Adrenal gland (tissue), 5 donors: Measurements from ENCODE around the gene RFX8.

Experiments
- POLR2A ChIP-seq, 2 donors: fragments of 450-650 bp; IDR thresholded peaks; one replicate each; pipeline ENCODE4 v1.6.1; 2017; ENCODE audit warnings: antibody characterized with exemption in 2 of 2, mild to moderate bottlenecking in 2 of 2, moderate library complexity in 1 of 2
- TF ChIP-seq, protein P1 (sequence below), 6 experiments: fragments of 450-650 bp in 4 of 6; fragments of 200-600 bp in 2 of 6; sonication (generic) in 1 of 6; IDR thresholded peaks; 1 replicate in 5 of 6; 2 replicates in 1 of 6; pipeline versions ENCODE4 v1.5.1 to v1.8.0; 2016 to 2021; ENCODE audit warnings: antibody characterized with exemption in 6 of 6, mild to moderate bottlenecking in 2 of 6, moderate library complexity in 1 of 6
- donor health status: DM: no; HTN: no; CAD: no.

DNA sequence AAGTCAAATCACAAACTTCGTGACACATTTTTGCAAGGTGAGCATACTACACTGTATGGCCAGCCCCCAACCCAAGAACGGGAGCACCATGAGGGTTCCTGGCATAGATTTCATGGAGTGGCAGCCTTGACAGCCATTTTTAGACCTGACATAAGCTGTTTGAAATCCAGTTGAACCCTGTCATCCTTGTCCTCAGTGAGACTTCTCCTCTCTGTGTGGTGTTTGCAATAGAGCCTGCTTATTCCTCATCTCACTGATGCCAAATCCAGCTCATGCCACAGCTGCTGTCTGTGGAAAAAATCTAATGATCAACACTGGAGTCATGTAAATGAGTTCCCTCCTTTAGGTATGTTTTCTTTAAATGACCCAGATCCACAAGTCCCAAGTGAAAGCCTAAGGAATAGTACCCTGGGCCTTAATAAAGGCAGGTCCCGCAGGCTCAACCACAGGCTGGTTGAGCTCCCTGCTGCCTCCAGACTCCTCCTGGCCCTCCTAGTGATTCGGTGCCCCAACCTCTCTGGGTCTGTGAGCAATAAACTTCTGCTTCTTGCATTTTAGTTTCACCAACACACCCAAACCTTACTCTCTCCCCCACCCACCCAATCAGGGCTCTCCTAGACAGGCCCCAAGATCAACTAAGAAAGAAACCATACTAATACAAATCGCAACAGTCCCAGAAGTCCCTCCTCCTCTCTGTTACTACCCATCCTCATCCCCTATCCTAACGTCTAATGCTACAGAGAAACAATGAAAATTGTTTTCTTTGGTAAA lies 79.2 kb downstream of the RFX8 start:
- TF ChIP-seq, protein P1, sequence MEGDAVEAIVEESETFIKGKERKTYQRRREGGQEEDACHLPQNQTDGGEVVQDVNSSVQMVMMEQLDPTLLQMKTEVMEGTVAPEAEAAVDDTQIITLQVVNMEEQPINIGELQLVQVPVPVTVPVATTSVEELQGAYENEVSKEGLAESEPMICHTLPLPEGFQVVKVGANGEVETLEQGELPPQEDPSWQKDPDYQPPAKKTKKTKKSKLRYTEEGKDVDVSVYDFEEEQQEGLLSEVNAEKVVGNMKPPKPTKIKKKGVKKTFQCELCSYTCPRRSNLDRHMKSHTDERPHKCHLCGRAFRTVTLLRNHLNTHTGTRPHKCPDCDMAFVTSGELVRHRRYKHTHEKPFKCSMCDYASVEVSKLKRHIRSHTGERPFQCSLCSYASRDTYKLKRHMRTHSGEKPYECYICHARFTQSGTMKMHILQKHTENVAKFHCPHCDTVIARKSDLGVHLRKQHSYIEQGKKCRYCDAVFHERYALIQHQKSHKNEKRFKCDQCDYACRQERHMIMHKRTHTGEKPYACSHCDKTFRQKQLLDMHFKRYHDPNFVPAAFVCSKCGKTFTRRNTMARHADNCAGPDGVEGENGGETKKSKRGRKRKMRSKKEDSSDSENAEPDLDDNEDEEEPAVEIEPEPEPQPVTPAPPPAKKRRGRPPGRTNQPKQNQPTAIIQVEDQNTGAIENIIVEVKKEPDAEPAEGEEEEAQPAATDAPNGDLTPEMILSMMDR (IDR thresholded peaks at IDR 0.05): no peak
- no peak for TF ChIP-seq POLR2A (IDR thresholded peaks at IDR 0.05)
